Activated CD4-positive, alpha-beta T cell treated with anti-CD3 and anti-CD28 coated beads, Interleukin-2, amount 50 U/mL, for 16 hours (primary cell): ENCODE data around the gene SCAF8.
"Not testable (repeated sequence)": the region's sequence is repeated elsewhere in the genome, so short reads cannot be mapped to it uniquely, and the experiment has no call there.

Source experiments
- DNase-seq: peaks from one replicate; pipeline ENCODE4 v3.0.0-alpha.2; 2020

SCAF8 gene

GRCh38 chr6:154733626-154734382, 588 bp downstream of the SCAF8 start:
- DNase-seq, result peak; percentile 95

GRCh38 chr6:154736618-154737259, 3.5 kb downstream of the SCAF8 start:
- DNase-seq, result no peak

- DNase-seq, result no peak
These were observed 4.2 kb downstream of the SCAF8 start for GRCh38 chr6:154737424-154737823.

GRCh38 chr6:154738551-154738961, 5.3 kb downstream of the SCAF8 start:
- DNase-seq, result peak; percentile 28

- DNase-seq, result no peak
These were observed 7.4 kb downstream of the SCAF8 start for GRCh38 chr6:154740658-154741057.

GRCh38 chr6:154742891-154743290, 9.7 kb downstream of the SCAF8 start:
- DNase-seq, result no peak

GRCh38 chr6:154744029-154744745, 11.0 kb downstream of the SCAF8 start:
- DNase-seq, result not testable (repeated sequence)

GRCh38 chr6:154745243-154745642, 12.0 kb downstream of the SCAF8 start:
- no peak for DNase-seq

- DNase-seq, result no peak
These were observed 16.1 kb downstream of the SCAF8 start for GRCh38 chr6:154749341-154749740.

- DNase-seq, result peak; percentile 19
These were observed 18.0 kb downstream of the SCAF8 start for GRCh38 chr6:154751011-154751800.

- no peak for DNase-seq
These were observed 18.8 kb downstream of the SCAF8 start for GRCh38 chr6:154752022-154752421.

- no peak for DNase-seq
These were observed 20.9 kb downstream of the SCAF8 start for GRCh38 chr6:154754152-154754551.

GRCh38 chr6:154757352-154758050, 24.3 kb downstream of the SCAF8 start:
- DNase-seq, result no peak

- DNase-seq, result no peak
These were observed 24.9 kb downstream of the SCAF8 start for GRCh38 chr6:154758125-154758524.

- no peak for DNase-seq
These were observed 30.4 kb downstream of the SCAF8 start for GRCh38 chr6:154763650-154764049.

GRCh38 chr6:154765273-154765672, 32.1 kb downstream of the SCAF8 start:
- no peak for DNase-seq

- DNase-seq, result no peak
These were observed 33.1 kb downstream of the SCAF8 start for GRCh38 chr6:154766288-154766687.

- DNase-seq, result no peak
These were observed 33.9 kb downstream of the SCAF8 start for GRCh38 chr6:154767003-154767723.

- no peak for DNase-seq
These were observed 35.1 kb downstream of the SCAF8 start for GRCh38 chr6:154768280-154768679.

- peak; percentile 84 for DNase-seq
These were observed 40.4 kb downstream of the SCAF8 start for GRCh38 chr6:154773610-154774089.

GRCh38 chr6:154779157-154779556, 45.9 kb downstream of the SCAF8 start:
- DNase-seq, result not testable (repeated sequence)
